NB4 (cell line): ENCODE measurements around the gene PEF1.
A peak's percentile ranks its signal among the peaks of the same experiment; 100 is the strongest.

Source experiments
- DNase-seq: peaks from one replicate; pipeline ENCODE4 v3.0.0; 2010; ENCODE audit warnings: low read depth
- H3K4me3 ChIP-seq: one replicate; pipeline ENCODE4 v1.5.1; 2011; ENCODE audit warnings: mild to moderate bottlenecking, low read depth, low read length, moderate library complexity
- CTCF ChIP-seq: IDR thresholded peaks from one replicate; pipeline ENCODE4 v1.5.1; 2012; ENCODE audit warnings: low read depth, low read length
- MAX ChIP-seq: IDR thresholded peaks from 2 replicates; pipeline ENCODE4 v1.6.1; 2011; ENCODE audit warnings: low read depth, low read length
- MYC ChIP-seq: IDR thresholded peaks from 2 replicates; pipeline ENCODE4 v1.6.1; 2011; ENCODE audit warnings: low read depth, low read length
- POLR2A ChIP-seq: IDR thresholded peaks from 2 replicates; pipeline ENCODE4 v1.6.1; 2011; ENCODE audit warnings: mild to moderate bottlenecking; ENCODE audit not compliant: insufficient read length; ENCODE audit errors: extremely low read depth

PEF1 gene

GRCh38 chr1:31621498-31621820, 23.2 kb downstream of the PEF1 start:
- DNase-seq, result no peak
- no peak overlapping the region for H3K4me3 ChIP-seq
- no peak for TF ChIP-seq MAX
- TF ChIP-seq POLR2A, result no peak
- TF ChIP-seq MYC, result no peak
- TF ChIP-seq CTCF, result no peak

- H3K4me3 ChIP-seq, result no peak overlapping the region
- no peak for TF ChIP-seq MAX
- no peak for TF ChIP-seq CTCF
- TF ChIP-seq MYC, result no peak
- no peak for TF ChIP-seq POLR2A
- no peak for DNase-seq
Measured at GRCh38 chr1:31620631-31621497, 23.8 kb downstream of the PEF1 start.

GRCh38 chr1:31618916-31619846, 25.5 kb downstream of the PEF1 start:
- TF ChIP-seq MAX (no peak), CTCF (no peak), MYC (no peak), POLR2A (no peak)
- no peak overlapping the region for H3K4me3 ChIP-seq
- no peak for DNase-seq

GRCh38 chr1:31617916-31618746, 26.5 kb downstream of the PEF1 start:
- TF ChIP-seq MAX, result no peak
- TF ChIP-seq CTCF, result peak; percentile 69
- TF ChIP-seq POLR2A, result no peak
- peak; percentile 53 for DNase-seq
- H3K4me3 ChIP-seq, result no peak overlapping the region

- DNase-seq, result no peak
- no peak for TF ChIP-seq MYC
- no peak for TF ChIP-seq MAX
- TF ChIP-seq CTCF, result no peak
- TF ChIP-seq POLR2A, result no peak
- H3K4me3 ChIP-seq, result no peak within 1 kb of the TSS
Measured at GRCh38 chr1:31617218-31617915, 27.3 kb downstream of the PEF1 start, which contains the start of gene HCRTR1. Gene HCRTR1, plus strand, starts transcription at chr1:31617689. Its CDS starts 1,504 bp downstream, at chr1:31619193.
